ENCODE results near the gene RCAN2. TPM values are rescaled to one million over a fixed set of nuclear protein-coding genes. Genes with fewer than 3 reads are reported as not detected.

The RCAN2 gene
- total RNA-seq, 1 experiment from 2014 or later = 3.7 TPM

- BruUV-seq (replicated peaks) = no TSS peak
- CTCF ChIA-PET = no interaction called here
- H3K27ac Mint-ChIP-seq (ENCODE audit: unreplicated experiment) = no peak overlapping the region
- TF ChIP-seq CTCF (IDR thresholded peaks at IDR 0.05; ENCODE audit: unreplicated experiment) = no peak
- intact Hi-C loops (cut with micrococcal nuclease; ENCODE audit: unreplicated experiment) = no loop called here
- H3K36me3 Mint-ChIP-seq (ENCODE audit: insufficient read depth, unreplicated experiment) = no peaks in the 10 kb centered on the region
- H3K4me3 Mint-ChIP-seq (ENCODE audit: low read depth, unreplicated experiment) = no peak overlapping the region
- peaks cover 50% of the 10 kb centered on the region for H3K27me3 Mint-ChIP-seq (ENCODE audit: unreplicated experiment)
- H3K9me3 Mint-ChIP-seq (ENCODE audit: low read depth, unreplicated experiment) = peaks cover 2% of the 10 kb centered on the region
- DNase-seq = no peak
- H3K4me1 Mint-ChIP-seq (ENCODE audit: low read depth, unreplicated experiment) = no peaks in the 10 kb centered on the region
These were observed 256.5 kb downstream of the RCAN2 start for GRCh38 chr6:46234700-46235099.

- TF ChIP-seq CTCF (IDR thresholded peaks at IDR 0.05; ENCODE audit: unreplicated experiment) = no peak
- Mint-ChIP-seq H3K27ac (ENCODE audit: unreplicated experiment) (no peak overlapping the region), H3K9me3 (ENCODE audit: low read depth, unreplicated experiment) (peaks cover 6% of the 10 kb centered on the region), H3K36me3 (ENCODE audit: insufficient read depth, unreplicated experiment) (no peaks in the 10 kb centered on the region), H3K4me1 (ENCODE audit: low read depth, unreplicated experiment) (no peaks in the 10 kb centered on the region), H3K4me3 (ENCODE audit: low read depth, unreplicated experiment) (no peak overlapping the region), H3K27me3 (ENCODE audit: unreplicated experiment) (peaks cover 50% of the 10 kb centered on the region)
- DNase-seq = no peak
- intact Hi-C loops (cut with micrococcal nuclease; ENCODE audit: unreplicated experiment) = no loop called here
- BruUV-seq (replicated peaks) = no TSS peak
- CTCF ChIA-PET = no interaction called here
These were observed 257.1 kb downstream of the RCAN2 start for GRCh38 chr6:46234156-46234556.

- no peak overlapping the region for H3K27ac Mint-ChIP-seq (ENCODE audit: unreplicated experiment)
- H3K36me3 Mint-ChIP-seq (ENCODE audit: insufficient read depth, unreplicated experiment) = no peaks in the 10 kb centered on the region
- H3K27me3 Mint-ChIP-seq (ENCODE audit: unreplicated experiment) = peaks cover 50% of the 10 kb centered on the region
- no peak for DNase-seq
- no TSS peak for BruUV-seq (replicated peaks)
- no peaks in the 10 kb centered on the region for H3K4me1 Mint-ChIP-seq (ENCODE audit: low read depth, unreplicated experiment)
- CTCF ChIA-PET = no interaction called here
- peaks cover 7% of the 10 kb centered on the region for H3K9me3 Mint-ChIP-seq (ENCODE audit: low read depth, unreplicated experiment)
- intact Hi-C loops (cut with micrococcal nuclease; ENCODE audit: unreplicated experiment) = no loop called here
- no peak overlapping the region for H3K4me3 Mint-ChIP-seq (ENCODE audit: low read depth, unreplicated experiment)
- no peak for TF ChIP-seq CTCF (IDR thresholded peaks at IDR 0.05; ENCODE audit: unreplicated experiment)
These were observed 258.1 kb downstream of the RCAN2 start for GRCh38 chr6:46233129-46233528.

- no peaks in the 10 kb centered on the region for H3K9me3 Mint-ChIP-seq (ENCODE audit: low read depth, unreplicated experiment)
- TF ChIP-seq CTCF (IDR thresholded peaks at IDR 0.05; ENCODE audit: unreplicated experiment) = no peak
- intact Hi-C loops (cut with micrococcal nuclease; ENCODE audit: unreplicated experiment) = loop anchor here (10.0 kb wide), 1 partner anchor 403 kb away; no protein-coding TSS in a partner anchor
- no peak overlapping the region for H3K27ac Mint-ChIP-seq (ENCODE audit: unreplicated experiment)
- BruUV-seq (replicated peaks) = no TSS peak
- H3K4me3 Mint-ChIP-seq (ENCODE audit: low read depth, unreplicated experiment) = no peak overlapping the region
- H3K4me1 Mint-ChIP-seq (ENCODE audit: low read depth, unreplicated experiment) = no peaks in the 10 kb centered on the region
- CTCF ChIA-PET = interaction anchor here (3.6 kb wide), 1 partner anchor 188 kb away, joined by 45 read pairs; no protein-coding TSS in a partner anchor
- no peak for DNase-seq
- H3K27me3 Mint-ChIP-seq (ENCODE audit: unreplicated experiment) = peaks cover 30% of the 10 kb centered on the region
- H3K36me3 Mint-ChIP-seq (ENCODE audit: insufficient read depth, unreplicated experiment) = no peaks in the 10 kb centered on the region
These were observed 269.0 kb downstream of the RCAN2 start for GRCh38 chr6:46222286-46222685.

All from Calu3 (cell line).